NCI-H1436 (cell line): ENCODE data around the gene C21orf91.
"Not testable (repeated sequence)": the region's sequence is repeated elsewhere in the genome, so short reads cannot be mapped to it uniquely, and the experiment has no call there.

ENCODE experiments used
- DNase-seq: peaks from one replicate; lab custom pipeline; 2025; lab: John Stamatoyannopoulos, UW

Gene C21orf91

GRCh38 chr21:17777072-17777765 lies 41.9 kb downstream of the C21orf91 start:
- DNase-seq, result no peak

GRCh38 chr21:17775431-17776126 lies 43.6 kb downstream of the C21orf91 start:
- DNase-seq, result no peak

GRCh38 chr21:17775021-17775420 lies 44.1 kb downstream of the C21orf91 start:
- DNase-seq, result not testable (repeated sequence)

- no peak for DNase-seq
Measured at GRCh38 chr21:17769447-17769845, 49.7 kb downstream of the C21orf91 start.

- no peak for DNase-seq
Measured at GRCh38 chr21:17768840-17769446, 50.2 kb downstream of the C21orf91 start.

- no peak for DNase-seq
Measured at GRCh38 chr21:17765207-17765606, 53.9 kb downstream of the C21orf91 start.

DNA sequence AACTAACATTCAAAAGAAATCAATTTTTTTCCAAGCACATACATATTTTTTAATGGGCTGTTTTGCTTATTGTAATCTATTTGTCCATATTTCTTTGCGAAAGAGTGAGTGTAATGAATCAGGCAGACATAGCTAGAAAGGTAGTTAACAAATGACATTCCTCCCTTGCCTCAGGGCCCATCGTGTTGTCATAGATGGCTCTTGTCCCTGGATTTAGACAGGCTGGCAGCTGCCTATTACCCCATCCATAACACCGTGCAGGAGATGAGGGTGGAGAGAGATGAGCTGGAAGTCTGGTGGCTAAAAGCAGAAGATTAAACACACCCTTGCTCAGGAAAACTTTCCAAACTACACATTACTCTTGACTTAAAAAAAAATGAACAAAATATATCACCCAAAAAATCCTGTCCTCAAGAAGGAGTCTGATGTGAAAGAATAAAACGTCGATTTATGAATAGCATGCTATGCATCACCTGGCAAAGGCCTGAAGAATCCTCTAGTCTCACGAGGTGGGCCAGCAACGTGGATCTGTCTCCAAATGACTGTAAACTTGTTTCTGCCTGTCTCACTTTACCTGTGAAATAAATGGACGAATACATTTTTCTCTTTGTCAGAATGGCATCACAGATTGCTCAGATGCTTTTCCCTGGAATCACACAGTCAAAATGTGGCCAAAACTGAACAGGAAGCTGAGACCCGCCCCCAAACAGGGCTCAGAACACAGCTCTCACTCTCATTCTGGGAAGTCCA lies 55.7 kb downstream of the C21orf91 start:
- DNase-seq, result no peak

DNA sequence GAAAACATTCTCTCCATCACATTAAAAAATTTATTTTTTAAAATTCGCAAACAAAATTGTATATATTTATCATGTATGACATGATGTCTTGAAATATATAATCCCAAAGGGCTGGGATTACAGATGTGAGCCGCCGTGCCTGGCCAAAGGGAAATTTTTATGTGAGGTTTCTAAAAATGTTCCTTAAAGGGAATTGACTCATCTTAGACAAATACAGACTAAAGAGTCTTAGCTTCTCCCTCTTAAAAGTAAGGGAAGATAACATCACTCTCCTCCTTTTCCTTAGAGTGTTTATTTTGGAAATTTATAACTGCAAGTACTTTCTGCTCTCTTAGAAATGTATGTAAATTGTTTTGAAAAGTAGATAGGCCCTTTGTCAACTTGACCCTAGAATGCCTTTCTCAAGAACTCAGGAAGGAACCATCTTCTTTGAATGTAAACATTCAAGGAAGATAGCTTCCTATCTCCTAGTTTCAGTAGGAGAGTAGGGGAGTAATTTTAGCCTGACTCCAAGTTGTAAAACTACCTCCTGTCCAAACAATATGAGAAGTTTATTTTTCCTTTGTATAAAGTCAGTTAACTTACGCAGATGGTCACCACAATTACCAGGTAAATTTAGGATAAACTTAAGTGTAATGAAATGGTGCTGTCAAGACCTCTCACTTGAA lies 59.5 kb downstream of the C21orf91 start:
- DNase-seq, result no peak

- DNase-seq, result no peak
Measured at GRCh38 chr21:17758683-17759082, 60.5 kb downstream of the C21orf91 start.

- DNase-seq, result no peak
Measured at GRCh38 chr21:17757671-17758070, 61.5 kb downstream of the C21orf91 start.

DNA sequence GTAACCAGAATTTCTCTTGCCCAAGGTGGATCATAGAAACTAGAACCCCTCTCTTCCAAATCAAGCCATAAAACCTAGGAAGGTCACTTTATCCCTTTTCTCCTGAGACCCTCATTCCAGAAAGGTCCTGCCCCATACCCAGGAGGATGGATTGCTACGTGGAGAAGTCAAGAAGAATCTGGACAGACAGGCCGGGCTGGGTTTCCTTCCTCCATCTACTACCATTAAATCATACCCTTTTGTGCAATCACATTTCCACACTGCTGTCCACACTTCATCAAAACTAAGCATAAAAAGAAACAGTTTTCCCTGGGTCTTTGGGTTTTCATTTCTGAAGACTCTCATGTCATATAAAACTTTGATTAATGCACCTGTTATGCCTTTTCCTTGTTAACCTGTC lies 65.4 kb downstream of the C21orf91 start:
- DNase-seq, result no peak

GRCh38 chr21:17752171-17752570 lies 67.0 kb downstream of the C21orf91 start:
- no peak for DNase-seq

- DNase-seq, result no peak
Measured at GRCh38 chr21:17746920-17747319, 72.2 kb downstream of the C21orf91 start.

- DNase-seq, result no peak
Measured at GRCh38 chr21:17745086-17745485, 74.1 kb downstream of the C21orf91 start.

- no peak for DNase-seq
Measured at GRCh38 chr21:17742940-17743592, 76.1 kb downstream of the C21orf91 start.

DNA sequence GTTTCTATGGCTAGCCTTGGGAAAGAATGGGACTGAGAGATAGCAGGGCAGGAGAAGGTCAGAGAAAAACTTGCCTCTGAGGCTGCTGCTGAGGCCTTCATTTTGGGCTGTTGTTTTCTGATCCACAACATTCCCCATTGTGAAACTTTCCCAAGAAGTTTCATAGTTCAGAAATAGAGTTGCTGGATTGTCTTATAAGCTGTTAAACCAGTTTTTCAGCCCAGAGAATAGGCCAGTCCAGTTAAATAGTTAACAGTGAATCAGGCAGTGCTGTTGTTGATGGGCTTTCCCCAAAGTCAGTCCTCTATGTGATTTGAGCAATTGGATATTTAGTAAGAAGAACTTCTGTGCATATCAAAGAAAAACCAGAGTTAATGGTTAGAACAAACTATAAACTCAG lies 77.0 kb downstream of the C21orf91 start:
- DNase-seq, result no peak
